ENCODE measurements around the gene GPBP1L1. TPM values are rescaled to one million over a fixed set of nuclear protein-coding genes. Genes with fewer than 3 reads are reported as not detected.
"Not testable (repeated sequence)": the region's sequence is repeated elsewhere in the genome, so short reads cannot be mapped to it uniquely, and the experiment has no call there.

The GPBP1L1 gene
- total and polyA plus RNA-seq, 2 of the 13 experiments (the other 11 are each of a cell fraction or from before 2014, with no cell fraction given) = 45.9 to 86.1 TPM

- ATAC-seq (no peak), DNase-seq (ENCODE audit: low spot score) (no peak), FAIRE-seq (no peak)
- Histone ChIP-seq H3K9ac (ENCODE audit: insufficient read depth, low read depth, low read length) (no peak overlapping the region), H3K4me1 (ENCODE audit: insufficient read depth, low read length) (peaks cover 82% of the 10 kb centered on the region), H3K9me3 (ENCODE audit: low read length) (no peaks in the 10 kb centered on the region), H3K27ac (ENCODE audit: extremely low read length, insufficient read depth, low read length) (no peak overlapping the region), H3K4me2 (ENCODE audit: low read depth, low read length) (no peak overlapping the region), H3K79me2 (ENCODE audit: insufficient read depth, low read length) (peaks cover 97% of the 10 kb centered on the region), H3K4me3 (replicated peaks in 1 of 3; ENCODE audit: insufficient read depth in 1 of 3, low read depth in 2 of 3, low read length in 3 of 3) (no peak overlapping the region), H2AFZ (ENCODE audit: low read length) (no peak overlapping the region), H3K36me3 (replicated peaks in 1 of 2; ENCODE audit: control insufficient read depth in 1 of 2, insufficient read depth in 2 of 2, low read length in 2 of 2) (peaks cover 0 to 10% of the 10 kb centered on the region in 2 experiments; a peak in 1 of 5 replicates), H3K27me3 (ENCODE audit: control insufficient read depth in 1 of 2, insufficient read depth in 2 of 2, low read length in 2 of 2) (no peaks in the 10 kb centered on the region), H4K20me1 (ENCODE audit: insufficient read depth, low read length) (peaks cover 95% of the 10 kb centered on the region)
- POLR2A ChIA-PET = interaction anchor here (0.6 to 1.1 kb wide), 3 partner anchors 9 to 20 kb away, joined by 3 to 4 read pairs (median 4); no protein-coding TSS in a partner anchor
- no peak for TF ChIP-seq CREB1 (IDR thresholded peaks at IDR 0.05)
- 0 out of 2 replicates have a peak, but pooled peaks have one; percentile 26 for TF ChIP-seq CREB1 (CRISPR knock-in tag; IDR thresholded peaks at IDR 0.05)
- TF ChIP-seq ZSCAN5A (CRISPR knock-in tag; IDR thresholded peaks at IDR 0.05; ENCODE audit: borderline replicate concordance) = no peak
- CTCF ChIA-PET (ENCODE audit: low intra/inter-chr PET ratio, low total read pairs) = no interaction called here
- BruUV-seq (replicated peaks) = no TSS peak
- 75% methylated on average over 3 of the region's 3 CpGs for WGBS (ENCODE audit: low lambda C conversion rate)
- in situ Hi-C loops (cut with HindIII; ENCODE audit: extremely low pct_ligation_motif_present, low pct_unique_long_range_greater_than_20kb) = no loop called here
- intact Hi-C loops (cut with micrococcal nuclease; ENCODE audit: unreplicated experiment) = no loop called here
These were observed 8.5 kb downstream of the GPBP1L1 start for GRCh38 chr1:45677751-45678245.

- DNase-seq (ENCODE audit: low spot score); H3K4me3 ChIP-seq (replicated peaks in 1 of 3; ENCODE audit: insufficient read depth in 1 of 3, low read depth in 2 of 3, low read length in 3 of 3); H3K27me3 ChIP-seq (ENCODE audit: control insufficient read depth in 1 of 2, insufficient read depth in 2 of 2, low read length in 2 of 2); H3K4me2 ChIP-seq (ENCODE audit: low read depth, low read length); intact Hi-C loops (cut with micrococcal nuclease; ENCODE audit: unreplicated experiment); H3K9me3 ChIP-seq (ENCODE audit: low read length); H3K9ac ChIP-seq (ENCODE audit: insufficient read depth, low read depth, low read length); ATAC-seq; H3K36me3 ChIP-seq (replicated peaks in 1 of 2; ENCODE audit: control insufficient read depth in 1 of 2, insufficient read depth in 2 of 2, low read length in 2 of 2); H2AFZ ChIP-seq (ENCODE audit: low read length); H3K27ac ChIP-seq (ENCODE audit: extremely low read length, insufficient read depth, low read length); FAIRE-seq; CTCF ChIA-PET (ENCODE audit: low intra/inter-chr PET ratio, low total read pairs); BruUV-seq (replicated peaks); in situ Hi-C loops (cut with HindIII; ENCODE audit: extremely low pct_ligation_motif_present, low pct_unique_long_range_greater_than_20kb): not testable (repeated sequence)
- Histone ChIP-seq H3K79me2 (ENCODE audit: insufficient read depth, low read length) (peaks cover 96% of the 10 kb centered on the region), H4K20me1 (ENCODE audit: insufficient read depth, low read length) (peaks cover 95% of the 10 kb centered on the region), H3K4me1 (ENCODE audit: insufficient read depth, low read length) (peaks cover 72% of the 10 kb centered on the region)
- 94% methylated on average over 7 of the region's 7 CpGs for WGBS (ENCODE audit: low lambda C conversion rate)
- POLR2A ChIA-PET = interaction anchor here (0.6 to 1.9 kb wide), 2 partner anchors 10 to 176 kb away, joined by 6 to 10 read pairs; partner anchors contain the start of gene GPBP1L1
These were observed 9.8 kb downstream of the GPBP1L1 start for GRCh38 chr1:45676553-45676952.
